A549 (cell line): ENCODE results near the gene LPCAT1. TPM values are rescaled to one million over a fixed set of nuclear protein-coding genes. Genes with fewer than 3 reads are reported as not detected.

Source experiments
- ATAC-seq, 2 experiments: fragments of 200-7000 bp in 1 of 2; fragments of >200 bp in 1 of 2; cut with Nextera tagmentation in 1 of 2; cut with Tn5 transposase in 1 of 2; 3 replicates each; pipeline versions ENCODE4 v1.8.0 to v1.9.1; 2018 to 2020; ENCODE audit warnings: mild to moderate bottlenecking in 1 of 2, moderate library complexity in 1 of 2
- CTCF ChIA-PET: fragments of 300-600 bp; sonication (Branson Sonifier 250); formaldehyde crosslinking; extraction: SDS; loops from one replicate; lab custom pipeline; 2021; ENCODE audit warnings: antibody characterized with exemption, inconsistent platforms; lab: Yijun Ruan, JAX
- POLR2A ChIA-PET: fragments of 350-600 bp; formaldehyde crosslinking; extraction: SDS; loops from one replicate; lab custom pipeline; 2021; ENCODE audit warnings: antibody characterized with exemption, inconsistent platforms; lab: Yijun Ruan, JAX
- DNase-seq, 2 experiments: peaks; one replicate each; pipeline versions ENCODE4 v3.0.0 to v3.0.0-alpha.2; 2011 to 2016; ENCODE audit warnings: low read depth in 1 of 2, low spot score in 1 of 2
- FAIRE-seq: peaks from 2 replicates; lab custom pipeline; 2011; peaks lifted over from hg19 to GRCh38; lab: Jason Lieb, UNC
- H3K27ac ChIP-seq, 2 experiments: fragments of >200 bp; sonication (Bioruptor Twin); formaldehyde crosslinking; 3 replicates each; pipeline ENCODE4 v1.5.1; 2016 to 2017
- H3K4me1 ChIP-seq: fragments of >200 bp; sonication (Bioruptor Twin); formaldehyde crosslinking; 3 replicates; pipeline ENCODE4 v1.6.1; 2016
- H3K4me2 ChIP-seq: fragments of >200 bp; sonication (Bioruptor Twin); formaldehyde crosslinking; 3 replicates; pipeline ENCODE4 v1.6.1; 2016
- H3K4me3 ChIP-seq: fragments of >200 bp; sonication (Bioruptor Twin); formaldehyde crosslinking; 3 replicates; pipeline ENCODE4 v1.5.1; 2016
- H3K9me3 ChIP-seq: fragments of >200 bp; sonication (Bioruptor Twin); formaldehyde crosslinking; 3 replicates; pipeline ENCODE4 v1.6.1; 2016
- ATOH8 ChIP-seq: fragments of 250-450 bp; sonication (Bioruptor Pico); IDR thresholded peaks from 2 replicates; pipeline ENCODE4 v1.5.0; 2020; ENCODE audit warnings: low read depth, mild to moderate bottlenecking, moderate library complexity
- BCL3 ChIP-seq: fragments of >200 bp; sonication (Bioruptor Twin); formaldehyde crosslinking; IDR thresholded peaks from 3 replicates; pipeline ENCODE4 v1.6.1; 2016
- CHD2 ChIP-seq: fragments of 150-350 bp; IDR thresholded peaks from 2 replicates; pipeline ENCODE4 v1.6.1; 2014; ENCODE audit warnings: low read length; ENCODE audit not compliant: partially characterized antibody
- EHMT2 ChIP-seq: fragments of 200-600 bp; sonication (generic); IDR thresholded peaks from 2 replicates; pipeline ENCODE4 v1.6.1; 2016; ENCODE audit warnings: antibody characterized with exemption, low read depth, mild to moderate bottlenecking, moderate library complexity
- EP300 ChIP-seq, 2 experiments: fragments of >200 bp; sonication (Bioruptor Twin); formaldehyde crosslinking; IDR thresholded peaks; 2 replicates in 1 of 2; 3 replicates in 1 of 2; pipeline ENCODE4 v1.6.1; 2016 to 2017
- FOSL2 ChIP-seq, 2 experiments: fragments of 450-650 bp in 1 of 2; fragments of >200 bp in 1 of 2; sonication (Bioruptor Twin) in 1 of 2; formaldehyde crosslinking; IDR thresholded peaks; 2 replicates each; pipeline versions ENCODE4 v1.5.0 to v1.6.1; 2016 to 2020; ENCODE audit warnings: mild to moderate bottlenecking in 1 of 2, moderate library complexity in 1 of 2
- GATA3 ChIP-seq: IDR thresholded peaks from 2 replicates; pipeline ENCODE4 v1.6.1; 2012; ENCODE audit warnings: borderline replicate concordance
- HES2 ChIP-seq: fragments of >200 bp; sonication (Bioruptor Twin); formaldehyde crosslinking; IDR thresholded peaks from 2 replicates; pipeline ENCODE4 v1.6.1; 2016
- HOXA7 ChIP-seq: fragments of 250-450 bp; sonication (Bioruptor Pico); IDR thresholded peaks from 2 replicates; pipeline ENCODE4 v1.5.0; 2020; ENCODE audit warnings: mild to moderate bottlenecking, moderate library complexity
- HOXB13 ChIP-seq: fragments of 250-450 bp; sonication (Bioruptor Pico); IDR thresholded peaks from 2 replicates; pipeline ENCODE4 v1.5.0; 2020; ENCODE audit warnings: low read depth, mild to moderate bottlenecking, moderate library complexity
- KDM5A ChIP-seq: fragments of 200-600 bp; sonication (generic); IDR thresholded peaks from 2 replicates; pipeline ENCODE4 v1.6.1; 2016; ENCODE audit warnings: antibody characterized with exemption, mild to moderate bottlenecking
- MAFK ChIP-seq: fragments of 450-650 bp; IDR thresholded peaks from 2 replicates; pipeline ENCODE4 v1.6.1; 2014; ENCODE audit not compliant: partially characterized antibody
- MAX ChIP-seq: IDR thresholded peaks from 2 replicates; pipeline ENCODE4 v1.6.1; 2012
- MYC ChIP-seq: IDR thresholded peaks from 2 replicates; pipeline ENCODE4 v1.6.1; 2012; ENCODE audit warnings: mild to moderate bottlenecking, inconsistent platforms, low read length, improper control_type of control experiment, borderline replicate concordance
- NFE2L2 ChIP-seq: fragments of 150-350 bp; conservative IDR thresholded peaks from 2 replicates; pipeline ENCODE4 v1.6.1; 2014; ENCODE audit warnings: low read length
- POLR2A ChIP-seq: IDR thresholded peaks from 2 replicates; pipeline ENCODE4 v1.6.1; 2012; ENCODE audit warnings: mild to moderate bottlenecking, low read length
- RFX5 ChIP-seq: fragments of 450-650 bp; IDR thresholded peaks from 2 replicates; pipeline ENCODE4 v1.7.1; 2014; ENCODE audit warnings: antibody characterized with exemption, mild to moderate bottlenecking, moderate library complexity
- ZNF302 ChIP-seq: fragments of 250-450 bp; sonication (Bioruptor Pico); IDR thresholded peaks from 2 replicates; pipeline ENCODE4 v1.9.0; 2021; ENCODE audit warnings: inconsistent platforms, mild to moderate bottlenecking, moderate library complexity
- ZSCAN20 ChIP-seq: fragments of 250-450 bp; sonication (Bioruptor Pico); IDR thresholded peaks from 2 replicates; pipeline ENCODE4 v1.8.0; 2022; ENCODE audit warnings: mild to moderate bottlenecking, moderate library complexity
- WGBS: methylation state at CpG from one replicate; pipeline ENCODE4 v1.1.6; 2017; ENCODE audit errors: missing lambda C conversion rate; 5-methylcytosine and 5-hydroxymethylcytosine counted together
- polyA plus RNA-seq, 4 experiments: library from polyadenylated mRNA; depleted of rRNA in 3 of 4; stranded (reverse); fragments of >200 nt; fragmentation: RNase III in 1 of 4; extraction: RNeasy Plus Mini Kit Qiagen cat#74134 plus additional on column Dnase treatment in 1 of 4; gene quantifications; 2 replicates in 3 of 4; 3 replicates in 1 of 4; pipeline ENCODE4 v1.2.3, GENCODE V29; 2011 to 2017

The LPCAT1 gene
- polyA plus RNA-seq, 2 of the 4 experiments (the other 2 are of a cell fraction): 22.9 to 74.9 TPM

- TF ChIP-seq POLR2A (no peak), EHMT2 (no peak), ATOH8 (CRISPR knock-in tag) (no peak), MYC (no peak), MAX (no peak), HOXB13 (CRISPR knock-in tag) (no peak), HES2 (no peak), CHD2 (no peak), ZNF302 (CRISPR knock-in tag) (no peak), ZSCAN20 (CRISPR knock-in tag) (no peak), KDM5A (no peak), NFE2L2 (no peak), BCL3 (no peak), EP300 (IDR thresholded peaks at IDR 0.05) (no peak), GATA3 (no peak)
- TF ChIP-seq, all 56 proteins: peak for 0
- FAIRE-seq (no peak), DNase-seq (no peak), ATAC-seq (no peak)
- no peak overlapping the region for H3K4me2 ChIP-seq
- ChIA-PET POLR2A (no interaction called here), CTCF (no interaction called here)
- H3K27ac ChIP-seq: peak overlapping the region in 1 of 2 experiments; percentile 90; a peak in 2 of 6 replicates
- no peaks in the 10 kb centered on the region for H3K9me3 ChIP-seq
- no peak overlapping the region for H3K4me3 ChIP-seq
- 80% methylated on average over 32 of the region's 32 CpGs for whole genome bisulfite sequencing
- H3K4me1 ChIP-seq: peaks cover 32% of the 10 kb centered on the region
These were observed 27.9 kb upstream of the LPCAT1 start for GRCh38 chr5:1551426-1552301.

GRCh38 chr5:1550287-1551076 is 26.7 kb upstream of the LPCAT1 start:
- ChIA-PET POLR2A (no interaction called here), CTCF (interaction anchor here (0.6 to 1.2 kb wide), 3 partner anchors 18 to 34 kb away, joined by 3 to 4 read pairs (median 3); partner anchors contain the start of gene LPCAT1)
- Histone ChIP-seq H3K4me3 (no peak overlapping the region), H3K4me1 (peaks cover 24% of the 10 kb centered on the region), H3K27ac (peak overlapping the region in 1 of 2 experiments; percentile 55; a peak in 2 of 6 replicates), H3K4me2 (no peak overlapping the region), H3K9me3 (no peaks in the 10 kb centered on the region)
- ATAC-seq (no peak), FAIRE-seq (no peak), DNase-seq (no peak)
- TF ChIP-seq HOXB13 (CRISPR knock-in tag) (no peak), HOXA7 (CRISPR knock-in tag) (no peak), ZSCAN20 (CRISPR knock-in tag) (no peak), MAFK (no peak), KDM5A (no peak), FOSL2 (IDR thresholded peaks at IDR 0.05) (no peak), FOSL2 (CRISPR knock-in tag; IDR thresholded peaks at IDR 0.05) (no peak), RFX5 (no peak)
- 85% methylated on average over 17 of the region's 17 CpGs for WGBS
